KG1 (cell line): ENCODE measurements around the gene EVI5L.
"Not testable (repeated sequence)": the region's sequence is repeated elsewhere in the genome, so short reads cannot be mapped to it uniquely, and the experiment has no call there.

Source experiments
- DNase-seq: peaks from one replicate; lab custom pipeline; 2025; lab: John Stamatoyannopoulos, UW

The EVI5L gene

GRCh38 chr19:7829561-7830271, at the start of gene EVI5L:
EVI5L (plus strand) TSS chr19:7830218; CDS start chr19:7846543, 16,325 bp downstream.
- DNase-seq: peak; percentile 98

- DNase-seq: no peak
Observed at GRCh38 chr19:7781157-7781556, 48.9 kb upstream of the EVI5L start.

- DNase-seq: no peak
Observed at GRCh38 chr19:7783991-7784423, 46.0 kb upstream of the EVI5L start.

- DNase-seq: no peak
Observed at GRCh38 chr19:7784856-7785255, 45.2 kb upstream of the EVI5L start.

GRCh38 chr19:7787141-7787540, 42.9 kb upstream of the EVI5L start:
- DNase-seq: no peak

GRCh38 chr19:7787602-7788177, 42.3 kb upstream of the EVI5L start:
- DNase-seq: no peak

- DNase-seq: no peak
Observed at GRCh38 chr19:7788178-7788932, 41.7 kb upstream of the EVI5L start.

- DNase-seq: no peak
Observed at GRCh38 chr19:7788933-7789323, 41.1 kb upstream of the EVI5L start.

GRCh38 chr19:7789447-7789846, 40.6 kb upstream of the EVI5L start:
- no peak for DNase-seq

GRCh38 chr19:7790416-7790815, 39.6 kb upstream of the EVI5L start:
- no peak for DNase-seq

- no peak for DNase-seq
Observed at GRCh38 chr19:7792281-7792680, 37.7 kb upstream of the EVI5L start.

GRCh38 chr19:7792701-7793100, 37.3 kb upstream of the EVI5L start:
- not testable (repeated sequence) for DNase-seq

- DNase-seq: no peak
Observed at GRCh38 chr19:7793493-7793892, 36.5 kb upstream of the EVI5L start.

- DNase-seq: no peak
Observed at GRCh38 chr19:7795555-7796161, 34.4 kb upstream of the EVI5L start.

GRCh38 chr19:7799640-7800355, 30.2 kb upstream of the EVI5L start:
- peak; percentile 72 for DNase-seq

- DNase-seq: no peak
Observed at GRCh38 chr19:7801020-7801570, 28.9 kb upstream of the EVI5L start.

GRCh38 chr19:7806234-7806633, 23.8 kb upstream of the EVI5L start:
- no peak for DNase-seq

- no peak for DNase-seq
Observed at GRCh38 chr19:7806876-7807275, 23.1 kb upstream of the EVI5L start.

- DNase-seq: no peak
Observed at GRCh38 chr19:7808108-7808507, 21.9 kb upstream of the EVI5L start.

- DNase-seq: no peak
Observed at GRCh38 chr19:7811989-7812388, 18.0 kb upstream of the EVI5L start.

- DNase-seq: no peak
Observed at GRCh38 chr19:7815325-7815724, 14.7 kb upstream of the EVI5L start.

GRCh38 chr19:7816040-7816439, 14.0 kb upstream of the EVI5L start:
- DNase-seq: not testable (repeated sequence)
